ENCODE data around the gene ZFP1.

Gene ZFP1

GRCh38 chr16:75148311-75149195 is at the start of gene ZFP1:
Gene ZFP1, plus strand, starts transcription at chr16:75148524. Its CDS starts 4,428 bp downstream, at chr16:75152952.
- DNase-seq: peak; percentile 69

DNA sequence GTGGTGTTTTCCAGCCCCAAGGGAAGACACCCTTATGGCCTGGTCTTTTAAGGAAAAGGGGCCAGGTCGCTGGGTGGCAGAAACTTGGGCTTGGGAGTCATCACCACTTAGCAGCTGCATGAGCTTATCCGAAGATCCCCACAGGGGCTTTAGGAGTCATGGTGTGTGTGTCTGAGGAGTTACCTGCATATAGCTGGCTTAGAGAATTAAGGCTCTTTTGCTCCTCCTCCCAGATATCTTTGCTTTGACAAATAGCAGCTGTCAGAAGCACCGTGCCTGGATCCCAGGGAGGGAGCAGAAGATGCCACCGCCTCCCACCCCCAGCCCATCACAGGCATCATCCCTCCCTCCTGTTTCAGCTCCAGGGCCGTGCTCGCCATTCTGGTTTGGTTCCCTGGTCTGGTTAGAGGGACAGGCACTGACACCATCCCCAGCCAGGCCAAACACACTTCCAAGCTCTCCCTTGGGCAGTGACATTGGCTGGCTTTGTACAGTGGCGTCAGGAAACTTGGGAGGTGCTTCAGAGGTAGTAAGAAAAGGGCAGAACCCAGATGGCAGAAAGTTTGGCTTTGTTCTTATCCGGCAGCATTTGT is 49.2 kb upstream of the ZFP1 start:
- no peak for DNase-seq

DNA sequence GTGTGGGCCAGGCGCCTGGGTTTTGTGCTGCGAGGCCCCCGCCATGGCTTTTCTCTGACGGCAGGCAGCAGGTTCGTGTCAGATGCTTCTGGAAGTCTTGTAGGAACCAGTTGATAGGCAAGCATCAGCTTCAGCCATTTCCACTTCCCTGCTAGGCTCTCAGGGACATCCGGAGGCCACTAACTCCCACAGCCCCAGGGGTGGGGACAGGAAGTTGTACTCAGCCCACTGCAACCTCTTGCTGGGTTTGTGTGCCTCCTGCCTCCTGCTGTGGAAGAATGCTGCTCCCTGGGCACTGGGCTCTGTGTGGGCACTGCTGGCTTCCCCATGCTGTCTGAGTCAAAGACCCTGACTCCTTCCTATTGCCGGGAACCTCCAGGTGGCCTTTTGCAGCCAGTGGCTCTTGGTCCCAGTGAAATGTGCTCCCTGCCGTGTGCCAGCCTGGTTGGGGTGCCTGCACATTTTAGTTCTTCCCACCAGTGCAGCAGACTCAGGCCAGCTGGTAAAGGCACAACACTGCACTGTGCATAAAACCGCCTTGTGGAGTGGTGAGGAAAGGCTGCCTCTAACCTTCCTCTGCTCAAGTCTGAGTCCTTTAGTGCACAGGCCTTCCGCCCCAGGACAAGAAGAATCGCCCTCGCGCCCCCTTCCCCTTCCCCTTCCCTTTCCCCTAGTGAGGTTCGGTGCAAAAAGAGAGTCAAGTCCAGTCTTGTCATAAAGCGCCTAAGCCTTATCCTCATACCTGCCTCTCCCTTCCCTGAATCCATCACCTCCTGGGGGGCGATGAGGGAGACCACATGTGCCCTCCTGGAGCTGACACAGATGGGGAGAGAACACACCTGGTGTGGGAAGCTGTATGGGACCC is 48.4 kb upstream of the ZFP1 start:
- no peak for DNase-seq

- no peak for DNase-seq
Measured at GRCh38 chr16:75100603-75100990, 47.7 kb upstream of the ZFP1 start.

DNA sequence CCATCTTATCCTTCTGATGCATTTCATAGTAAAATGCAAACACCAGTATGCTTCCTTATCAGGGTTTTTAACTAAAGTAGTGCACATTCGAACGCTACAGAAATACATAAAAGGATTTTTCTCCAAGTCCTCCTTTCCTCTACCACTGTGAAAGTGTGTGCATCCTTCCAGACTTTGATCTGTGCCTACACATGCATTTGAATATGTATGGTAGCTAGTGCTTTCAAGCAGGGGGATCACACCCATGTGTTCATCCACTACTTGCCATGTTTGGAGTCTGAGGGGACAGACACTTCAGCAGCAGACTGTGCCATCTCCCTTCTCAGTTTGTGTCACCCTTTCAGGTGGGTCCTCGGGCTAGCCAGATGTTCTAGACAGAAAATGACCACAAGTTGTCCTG is 46.7 kb upstream of the ZFP1 start:
- no peak for DNase-seq

GRCh38 chr16:75102595-75102994 is 45.7 kb upstream of the ZFP1 start:
- DNase-seq: no peak

DNA sequence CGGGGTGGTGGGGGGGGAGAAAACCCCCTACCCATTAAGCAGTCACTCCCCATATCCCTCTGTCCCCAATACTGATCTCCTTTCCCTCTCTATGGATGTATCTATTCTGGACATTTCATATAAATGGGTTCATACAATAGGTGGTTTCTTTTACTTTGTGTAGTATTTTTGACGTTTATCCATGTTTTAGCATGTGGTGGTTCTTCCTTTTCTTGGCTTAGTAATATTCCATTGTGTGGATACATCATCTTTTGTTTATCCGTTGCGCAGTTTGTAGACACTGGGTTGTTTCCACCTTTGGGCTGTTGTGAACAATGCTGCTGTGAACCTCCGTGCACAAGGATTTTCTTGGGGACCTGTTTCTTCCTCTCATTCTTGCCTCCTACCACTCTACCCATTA is 44.3 kb upstream of the ZFP1 start:
- no peak for DNase-seq

DNA sequence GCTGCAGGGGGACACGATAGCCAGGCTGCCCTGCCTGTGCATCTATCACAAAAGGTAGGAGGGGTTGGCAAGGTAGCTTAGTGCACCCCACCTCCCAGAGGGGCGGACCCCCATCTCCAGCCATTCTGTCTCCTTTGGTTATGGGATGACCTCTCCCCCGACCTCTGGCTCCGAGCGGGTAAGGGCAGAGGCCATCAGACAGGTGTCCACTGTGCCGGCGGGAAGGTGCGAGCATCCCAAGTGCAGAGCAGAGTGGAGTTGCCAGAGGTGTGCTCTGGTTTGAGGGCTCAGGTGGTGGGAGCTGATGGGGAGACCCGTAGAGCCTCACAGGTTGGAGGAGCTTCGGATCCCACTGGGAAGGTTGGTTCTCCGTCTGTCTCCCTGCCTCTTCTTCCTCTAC is 43.5 kb upstream of the ZFP1 start:
- no peak for DNase-seq

- no peak for DNase-seq
Measured at GRCh38 chr16:75105306-75106061, 42.8 kb upstream of the ZFP1 start.

DNA sequence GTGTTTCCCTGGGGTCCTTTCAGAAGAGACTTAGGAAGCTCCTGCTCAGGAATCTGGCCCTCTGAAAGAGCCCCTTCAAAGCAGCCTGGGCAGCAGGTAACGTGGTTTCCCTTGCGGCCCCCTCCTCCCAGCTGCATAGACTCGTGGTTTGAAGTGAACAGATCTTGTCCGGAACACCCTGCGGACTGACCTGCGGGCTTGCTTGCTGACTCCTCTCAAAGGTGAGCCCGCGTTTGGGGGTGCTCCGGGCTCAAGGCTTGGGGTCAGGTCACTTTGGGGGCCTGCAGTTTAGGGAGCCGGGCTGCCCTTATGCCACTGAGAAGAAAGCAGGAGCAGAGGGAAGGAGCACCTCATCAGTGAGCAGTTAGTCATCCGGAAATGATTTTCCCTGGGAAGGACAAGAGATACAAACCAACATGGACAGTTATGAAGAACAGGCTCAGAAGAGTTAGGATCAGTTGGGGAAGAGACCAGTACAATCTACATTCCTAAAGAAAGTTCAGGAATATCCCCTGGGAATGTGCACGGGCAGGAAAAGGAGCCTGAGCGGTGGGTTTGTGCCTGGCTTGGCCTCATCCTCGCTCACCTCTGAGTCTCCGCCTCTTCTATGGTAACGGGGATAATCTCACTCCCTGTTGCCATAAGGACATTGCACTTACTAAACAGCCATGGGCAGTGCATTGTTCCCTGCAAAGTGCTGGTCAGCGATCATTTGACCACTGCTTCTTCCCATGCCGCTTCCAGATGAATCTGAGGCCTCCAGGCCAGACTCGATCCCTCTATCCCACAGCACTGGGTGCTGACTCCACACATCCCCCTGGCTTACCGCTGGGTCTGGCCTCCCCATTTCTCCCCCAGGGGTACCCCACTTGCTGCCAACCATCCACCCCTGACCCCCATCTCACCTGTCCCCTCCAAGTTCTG is 41.7 kb upstream of the ZFP1 start:
- no peak for DNase-seq

DNA sequence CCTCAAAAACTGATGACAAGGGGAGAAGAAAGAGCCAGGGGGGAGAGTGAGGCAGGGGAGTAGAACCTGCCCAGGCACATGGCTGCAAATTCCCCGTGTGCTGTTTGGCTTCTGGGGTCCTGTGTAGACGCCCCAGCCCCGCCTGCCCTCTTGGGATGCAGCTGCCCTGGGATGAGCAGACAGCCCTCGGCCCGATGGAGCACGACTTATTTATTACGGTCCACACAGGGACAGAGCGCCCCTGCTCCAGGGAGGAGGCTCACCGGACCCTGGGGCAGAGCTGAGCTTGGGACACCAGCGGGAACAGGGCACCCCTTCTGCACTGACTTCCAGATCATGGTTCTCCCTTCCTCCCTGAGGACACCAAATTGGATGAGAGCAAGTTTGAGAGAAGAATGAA is 40.8 kb upstream of the ZFP1 start:
- DNase-seq: no peak

DNA sequence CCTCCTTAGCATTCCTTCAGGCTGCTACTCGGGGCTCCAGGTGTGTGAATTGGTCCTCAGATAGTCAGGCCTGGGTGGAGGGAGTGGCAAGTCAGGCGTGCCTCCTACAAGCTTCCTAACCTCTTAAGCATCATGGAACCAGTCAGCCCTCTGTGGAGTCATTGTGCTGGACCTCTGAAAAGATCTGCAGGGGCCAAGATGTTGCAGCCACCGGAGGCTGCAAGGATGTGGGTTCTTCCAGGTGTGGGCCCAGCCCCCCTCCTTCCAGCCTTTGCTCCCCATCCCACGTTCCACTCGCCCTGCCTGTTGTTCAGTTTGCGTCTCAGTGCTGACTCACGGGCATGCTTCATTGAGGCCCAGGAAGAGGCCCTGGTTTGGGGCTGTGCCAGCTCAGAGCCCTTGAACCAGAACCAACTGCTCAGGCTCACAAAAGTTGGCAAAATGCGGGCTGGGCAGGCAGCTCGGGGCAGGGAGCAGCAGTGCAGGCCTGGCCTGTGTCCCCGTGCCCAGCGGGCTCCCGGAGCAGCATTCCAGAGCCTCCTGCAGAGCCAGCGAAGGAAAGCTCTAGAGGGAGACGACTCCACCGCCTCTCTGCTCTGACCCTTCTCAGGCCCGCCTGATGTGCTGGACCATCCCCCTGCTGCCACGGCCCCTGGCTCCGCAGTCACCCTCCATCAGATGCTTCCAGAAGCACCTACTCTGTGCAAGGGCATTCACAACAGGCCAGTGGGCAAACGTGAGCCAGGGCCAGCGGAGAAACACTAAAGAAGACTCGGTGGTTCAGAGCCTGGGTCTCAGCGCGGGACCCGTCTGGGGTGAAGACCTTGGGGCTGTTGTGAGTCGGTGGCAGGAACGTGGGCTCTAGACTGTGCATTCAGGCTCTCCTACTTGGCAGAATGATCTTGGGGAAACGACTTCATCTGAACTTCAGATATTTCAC is 39.3 kb upstream of the ZFP1 start:
- peak; percentile 93 for DNase-seq

DNA sequence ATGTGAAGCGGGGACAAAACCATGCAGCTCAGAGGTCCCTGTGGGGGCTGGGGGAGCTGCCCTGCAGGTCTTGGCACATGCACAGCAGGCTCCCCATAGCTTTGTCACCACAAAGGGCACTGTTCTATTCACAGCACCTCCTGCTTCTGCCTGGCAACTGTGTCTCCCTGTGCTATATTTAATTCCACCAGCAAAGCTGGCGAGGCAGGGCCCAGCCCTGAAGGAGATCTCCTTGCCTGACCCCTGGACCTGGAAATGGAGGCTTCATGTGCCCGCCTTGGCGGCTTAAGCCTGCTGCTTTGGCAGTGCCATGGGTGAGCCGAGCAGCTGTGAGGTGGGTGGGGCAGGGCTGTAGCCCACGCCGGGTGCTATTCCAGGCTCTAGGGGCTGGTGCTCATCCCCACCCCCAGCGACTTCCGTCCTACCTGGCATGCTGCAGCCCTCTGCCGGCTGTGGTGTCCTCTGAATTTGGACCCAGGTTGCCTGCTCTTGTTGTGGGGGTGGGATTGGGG is 38.5 kb upstream of the ZFP1 start:
- no peak for DNase-seq

DNA sequence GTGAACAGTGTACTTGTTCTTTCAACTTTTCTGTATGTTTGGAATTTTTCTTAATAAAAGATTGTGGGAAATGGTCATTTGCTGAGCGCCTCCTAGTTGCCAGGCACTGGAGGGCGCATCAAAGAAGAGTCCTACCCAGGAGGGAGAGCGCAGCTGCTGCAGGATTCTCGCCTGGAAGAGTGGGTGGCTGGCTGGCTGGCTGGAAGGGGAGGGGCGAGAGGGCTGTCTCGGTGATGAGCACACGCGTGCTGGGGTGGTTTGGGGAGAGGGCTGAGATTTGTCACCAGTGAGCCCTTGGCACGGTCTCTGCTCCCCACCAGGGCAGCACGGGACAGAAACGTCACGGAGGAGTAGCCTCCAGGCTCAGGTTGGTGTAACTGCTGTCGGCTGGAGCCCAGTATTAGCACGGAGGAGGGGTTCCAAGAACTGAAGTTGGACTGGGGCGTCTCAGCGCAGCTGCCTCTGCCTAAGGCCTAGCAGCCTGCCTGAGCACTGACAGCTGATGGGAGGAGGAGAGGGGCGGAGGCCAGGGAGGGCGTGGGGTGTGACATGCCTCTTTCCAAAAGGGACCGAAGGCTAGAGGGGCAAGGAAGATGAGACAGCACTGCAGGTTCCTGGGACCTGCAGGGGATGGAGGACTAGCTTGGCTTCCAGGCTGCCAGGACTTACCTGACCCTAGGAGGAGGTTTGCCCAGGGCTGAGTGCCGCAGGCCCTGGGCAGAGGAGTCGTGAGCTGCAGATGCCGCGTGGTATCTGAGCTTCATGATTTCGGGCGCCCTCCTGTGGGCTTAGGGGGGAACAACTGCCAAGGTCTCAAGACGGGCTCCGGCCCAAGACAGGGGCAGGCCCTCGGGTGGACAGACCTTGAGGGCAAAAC is 37.4 kb upstream of the ZFP1 start:
- DNase-seq: peak; percentile 45

GRCh38 chr16:75111514-75111940 is 36.8 kb upstream of the ZFP1 start:
- no peak for DNase-seq

DNA sequence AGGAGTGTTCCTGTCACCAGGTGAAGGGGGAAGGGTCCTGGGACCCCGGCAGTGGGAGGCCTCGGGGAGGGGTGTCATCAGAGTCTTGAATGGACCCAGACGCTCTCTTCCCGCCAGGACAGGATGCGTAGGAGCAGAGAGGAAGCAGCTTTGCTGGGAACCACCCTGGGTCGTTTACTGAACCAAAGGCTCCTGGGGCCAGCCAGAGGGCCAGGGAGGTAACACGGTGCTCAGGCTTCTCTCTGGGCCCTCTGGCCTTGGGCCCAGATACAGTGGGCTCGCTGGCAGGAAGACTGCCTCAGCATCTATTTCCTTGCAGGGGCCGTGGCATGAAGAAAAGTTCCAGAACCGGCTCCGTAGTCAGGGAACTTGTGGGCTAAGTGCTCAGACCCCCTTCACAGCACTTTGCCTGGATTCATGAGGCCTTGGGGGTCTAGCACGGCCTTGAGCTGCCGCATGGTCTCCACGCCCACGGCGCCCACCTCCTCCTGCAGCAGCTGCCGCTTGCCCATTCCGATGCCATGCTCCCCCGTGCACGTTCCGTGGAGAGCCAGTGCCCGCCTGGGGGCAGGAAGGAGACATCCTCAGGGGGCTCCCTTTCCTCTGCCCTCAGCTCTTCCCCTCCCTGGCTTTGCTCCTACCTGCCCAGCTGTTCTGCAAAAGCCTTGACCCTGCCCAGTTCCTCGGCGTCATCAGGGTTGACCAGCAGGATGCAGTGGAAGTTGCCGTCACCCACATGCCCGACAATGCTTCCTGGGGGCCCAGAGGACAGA is 36.2 kb upstream of the ZFP1 start:
- no peak for DNase-seq

DNA sequence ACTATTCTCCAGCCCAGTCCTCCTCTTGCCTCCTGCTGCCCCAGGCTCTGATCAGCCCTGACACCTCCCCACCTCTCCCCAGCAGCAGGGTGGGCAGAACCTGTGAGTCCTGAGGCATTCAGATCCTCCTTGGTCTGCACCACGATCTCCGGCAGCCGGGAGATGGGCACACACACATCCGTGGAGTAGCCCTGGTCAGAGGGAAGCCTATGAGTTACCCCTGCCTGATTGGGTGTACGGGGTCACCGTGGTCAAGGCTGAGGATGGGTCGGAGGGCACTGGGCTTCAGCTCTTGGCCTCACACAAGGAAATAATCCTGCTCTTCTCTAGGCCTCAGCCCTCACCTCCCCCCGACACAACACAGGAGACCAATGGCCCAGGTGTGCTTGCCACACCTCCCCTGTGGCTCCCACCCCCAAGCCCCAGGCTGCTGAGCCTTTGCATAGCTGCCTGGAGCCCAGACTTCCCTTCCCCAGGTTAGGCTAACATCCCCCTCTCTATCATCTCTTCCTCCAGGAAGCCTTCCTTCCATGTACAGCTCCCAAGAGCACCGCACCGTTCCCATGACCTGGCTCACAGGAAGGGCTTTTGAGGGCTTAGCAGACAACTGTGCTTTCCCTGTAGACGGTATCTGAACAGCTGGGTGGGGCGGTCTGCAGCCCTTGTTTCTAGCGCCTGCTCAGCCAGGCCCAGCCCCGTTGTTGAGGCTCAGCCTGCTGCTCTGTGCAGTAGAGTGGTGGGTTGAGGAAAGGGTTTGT is 35.4 kb upstream of the ZFP1 start:
- no peak for DNase-seq
